HCT116 (cell line): ENCODE measurements around the gene STIMATE.

Source experiments
- CBX3 ChIP-seq: IDR thresholded peaks from 2 replicates; pipeline ENCODE4 v1.6.1; 2012; ENCODE audit warnings: low read depth
- CEBPB ChIP-seq: IDR thresholded peaks from 2 replicates; pipeline ENCODE4 v1.6.1; 2012; ENCODE audit warnings: low read depth
- EGR1 ChIP-seq: IDR thresholded peaks from 2 replicates; pipeline ENCODE4 v1.6.1; 2012; ENCODE audit warnings: low read depth
- EZH2 ChIP-seq: fragments of 200-600 bp; sonication (generic); IDR thresholded peaks from 2 replicates; pipeline ENCODE4 v1.6.1; 2017; ENCODE audit warnings: antibody characterized with exemption, mixed run types
- EZH2phosphoT487 ChIP-seq: fragments of 200-600 bp; IDR thresholded peaks from 2 replicates; pipeline ENCODE4 v1.6.1; 2018; ENCODE audit warnings: antibody characterized with exemption, borderline replicate concordance
- POLR2A ChIP-seq: IDR thresholded peaks from 2 replicates; pipeline ENCODE4 v1.7.0; 2011; ENCODE audit warnings: borderline replicate concordance; ENCODE audit not compliant: insufficient read depth, insufficient read length; ENCODE audit errors: extremely low read depth
- POLR2AphosphoS5 ChIP-seq: IDR thresholded peaks from 2 replicates; pipeline ENCODE4 v1.6.1; 2011; ENCODE audit warnings: mild to moderate bottlenecking, low read depth, low read length, moderate library complexity
- SIN3A ChIP-seq: IDR thresholded peaks from 2 replicates; pipeline ENCODE4 v1.6.1; 2012; ENCODE audit warnings: low read depth
- SRF ChIP-seq: IDR thresholded peaks from 2 replicates; pipeline ENCODE4 v1.6.1; 2012; ENCODE audit warnings: low read depth
- ZFX ChIP-seq: fragments of 450-650 bp; IDR thresholded peaks from 2 replicates; pipeline ENCODE4 v1.6.1; 2017
- ZNF274 ChIP-seq: fragments of 200-500 bp; sonication (Bioruptor generic); IDR thresholded peaks from 2 replicates; pipeline ENCODE4 v1.6.1; 2014; ENCODE audit warnings: mild to moderate bottlenecking, low read depth, low read length, inconsistent platforms
- TF ChIP-seq, protein P1 (sequence below), 3 experiments: fragments of 200-600 bp in 1 of 3; sonication (generic) in 1 of 3; IDR thresholded peaks in 2 of 3; conservative IDR thresholded peaks in 1 of 3; 2 replicates each; pipeline ENCODE4 v1.5.1; 2012 to 2017; ENCODE audit warnings: low read depth in 2 of 3, low read length in 2 of 3, antibody characterized with exemption in 1 of 3, borderline replicate concordance in 1 of 3, control low read depth in 1 of 3, mild to moderate bottlenecking in 1 of 3, mixed read lengths in 1 of 3, mixed run types in 1 of 3, moderate library complexity in 1 of 3; ENCODE audit not compliant: insufficient read depth in 1 of 3
- TF ChIP-seq, protein P2 (sequence below): IDR thresholded peaks from 2 replicates; pipeline ENCODE4 v1.6.1; 2012; ENCODE audit warnings: low read depth
- TF ChIP-seq, protein P3 (sequence below): IDR thresholded peaks from 2 replicates; pipeline ENCODE4 v1.6.1; 2012

DNA sequence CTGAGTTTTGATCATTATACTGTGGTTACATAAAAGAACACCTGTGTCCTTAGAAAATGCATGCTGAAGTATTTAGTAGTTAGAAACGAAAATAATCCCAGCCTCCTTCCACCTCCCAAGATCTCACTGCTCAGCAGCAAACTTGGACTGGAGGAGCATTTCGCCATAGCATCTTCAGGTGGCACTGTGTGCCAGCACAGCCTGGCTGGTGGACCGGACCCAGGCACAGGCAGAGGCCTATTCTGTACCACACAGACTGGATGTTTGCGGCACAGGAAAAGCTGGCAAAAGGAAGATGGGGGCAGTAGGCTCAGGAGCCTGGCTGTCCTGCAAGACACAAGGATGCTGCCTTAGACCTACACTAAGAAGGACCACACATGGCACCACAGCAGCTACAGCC lies 10.2 kb downstream of the STIMATE start:
- TF ChIP-seq POLR2A (no peak), EZH2 (no peak), POLR2AphosphoS5 (no peak), CBX3 (no peak), EGR1 (no peak), EZH2phosphoT487 (no peak), ZNF274 (no peak), SRF (no peak), CEBPB (no peak), ZFX (no peak), SIN3A (no peak)
- TF ChIP-seq, protein P1, sequence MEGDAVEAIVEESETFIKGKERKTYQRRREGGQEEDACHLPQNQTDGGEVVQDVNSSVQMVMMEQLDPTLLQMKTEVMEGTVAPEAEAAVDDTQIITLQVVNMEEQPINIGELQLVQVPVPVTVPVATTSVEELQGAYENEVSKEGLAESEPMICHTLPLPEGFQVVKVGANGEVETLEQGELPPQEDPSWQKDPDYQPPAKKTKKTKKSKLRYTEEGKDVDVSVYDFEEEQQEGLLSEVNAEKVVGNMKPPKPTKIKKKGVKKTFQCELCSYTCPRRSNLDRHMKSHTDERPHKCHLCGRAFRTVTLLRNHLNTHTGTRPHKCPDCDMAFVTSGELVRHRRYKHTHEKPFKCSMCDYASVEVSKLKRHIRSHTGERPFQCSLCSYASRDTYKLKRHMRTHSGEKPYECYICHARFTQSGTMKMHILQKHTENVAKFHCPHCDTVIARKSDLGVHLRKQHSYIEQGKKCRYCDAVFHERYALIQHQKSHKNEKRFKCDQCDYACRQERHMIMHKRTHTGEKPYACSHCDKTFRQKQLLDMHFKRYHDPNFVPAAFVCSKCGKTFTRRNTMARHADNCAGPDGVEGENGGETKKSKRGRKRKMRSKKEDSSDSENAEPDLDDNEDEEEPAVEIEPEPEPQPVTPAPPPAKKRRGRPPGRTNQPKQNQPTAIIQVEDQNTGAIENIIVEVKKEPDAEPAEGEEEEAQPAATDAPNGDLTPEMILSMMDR (IDR thresholded peaks at IDR 0.05 in 2 of 3, conservative IDR thresholded peaks at IDR 0.05 in 1 of 3; ENCODE audit: borderline replicate concordance in 1 of 3, insufficient read depth in 1 of 3, low read depth in 2 of 3, low read length in 2 of 3) = no peak
- TF ChIP-seq, protein P2, sequence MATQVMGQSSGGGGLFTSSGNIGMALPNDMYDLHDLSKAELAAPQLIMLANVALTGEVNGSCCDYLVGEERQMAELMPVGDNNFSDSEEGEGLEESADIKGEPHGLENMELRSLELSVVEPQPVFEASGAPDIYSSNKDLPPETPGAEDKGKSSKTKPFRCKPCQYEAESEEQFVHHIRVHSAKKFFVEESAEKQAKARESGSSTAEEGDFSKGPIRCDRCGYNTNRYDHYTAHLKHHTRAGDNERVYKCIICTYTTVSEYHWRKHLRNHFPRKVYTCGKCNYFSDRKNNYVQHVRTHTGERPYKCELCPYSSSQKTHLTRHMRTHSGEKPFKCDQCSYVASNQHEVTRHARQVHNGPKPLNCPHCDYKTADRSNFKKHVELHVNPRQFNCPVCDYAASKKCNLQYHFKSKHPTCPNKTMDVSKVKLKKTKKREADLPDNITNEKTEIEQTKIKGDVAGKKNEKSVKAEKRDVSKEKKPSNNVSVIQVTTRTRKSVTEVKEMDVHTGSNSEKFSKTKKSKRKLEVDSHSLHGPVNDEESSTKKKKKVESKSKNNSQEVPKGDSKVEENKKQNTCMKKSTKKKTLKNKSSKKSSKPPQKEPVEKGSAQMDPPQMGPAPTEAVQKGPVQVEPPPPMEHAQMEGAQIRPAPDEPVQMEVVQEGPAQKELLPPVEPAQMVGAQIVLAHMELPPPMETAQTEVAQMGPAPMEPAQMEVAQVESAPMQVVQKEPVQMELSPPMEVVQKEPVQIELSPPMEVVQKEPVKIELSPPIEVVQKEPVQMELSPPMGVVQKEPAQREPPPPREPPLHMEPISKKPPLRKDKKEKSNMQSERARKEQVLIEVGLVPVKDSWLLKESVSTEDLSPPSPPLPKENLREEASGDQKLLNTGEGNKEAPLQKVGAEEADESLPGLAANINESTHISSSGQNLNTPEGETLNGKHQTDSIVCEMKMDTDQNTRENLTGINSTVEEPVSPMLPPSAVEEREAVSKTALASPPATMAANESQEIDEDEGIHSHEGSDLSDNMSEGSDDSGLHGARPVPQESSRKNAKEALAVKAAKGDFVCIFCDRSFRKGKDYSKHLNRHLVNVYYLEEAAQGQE = no peak
- TF ChIP-seq, protein P3, sequence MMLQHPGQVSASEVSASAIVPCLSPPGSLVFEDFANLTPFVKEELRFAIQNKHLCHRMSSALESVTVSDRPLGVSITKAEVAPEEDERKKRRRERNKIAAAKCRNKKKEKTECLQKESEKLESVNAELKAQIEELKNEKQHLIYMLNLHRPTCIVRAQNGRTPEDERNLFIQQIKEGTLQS = no peak
